NCI-H2196 treated with DMSO at 0.1 percent for 48 hours (cell line): ENCODE measurements around the gene CIART.

Experiments used
- DNase-seq: peaks from one replicate; lab custom pipeline; 2025; ENCODE audit not compliant: unreplicated experiment; lab: John Stamatoyannopoulos, UW

Gene CIART

DNA sequence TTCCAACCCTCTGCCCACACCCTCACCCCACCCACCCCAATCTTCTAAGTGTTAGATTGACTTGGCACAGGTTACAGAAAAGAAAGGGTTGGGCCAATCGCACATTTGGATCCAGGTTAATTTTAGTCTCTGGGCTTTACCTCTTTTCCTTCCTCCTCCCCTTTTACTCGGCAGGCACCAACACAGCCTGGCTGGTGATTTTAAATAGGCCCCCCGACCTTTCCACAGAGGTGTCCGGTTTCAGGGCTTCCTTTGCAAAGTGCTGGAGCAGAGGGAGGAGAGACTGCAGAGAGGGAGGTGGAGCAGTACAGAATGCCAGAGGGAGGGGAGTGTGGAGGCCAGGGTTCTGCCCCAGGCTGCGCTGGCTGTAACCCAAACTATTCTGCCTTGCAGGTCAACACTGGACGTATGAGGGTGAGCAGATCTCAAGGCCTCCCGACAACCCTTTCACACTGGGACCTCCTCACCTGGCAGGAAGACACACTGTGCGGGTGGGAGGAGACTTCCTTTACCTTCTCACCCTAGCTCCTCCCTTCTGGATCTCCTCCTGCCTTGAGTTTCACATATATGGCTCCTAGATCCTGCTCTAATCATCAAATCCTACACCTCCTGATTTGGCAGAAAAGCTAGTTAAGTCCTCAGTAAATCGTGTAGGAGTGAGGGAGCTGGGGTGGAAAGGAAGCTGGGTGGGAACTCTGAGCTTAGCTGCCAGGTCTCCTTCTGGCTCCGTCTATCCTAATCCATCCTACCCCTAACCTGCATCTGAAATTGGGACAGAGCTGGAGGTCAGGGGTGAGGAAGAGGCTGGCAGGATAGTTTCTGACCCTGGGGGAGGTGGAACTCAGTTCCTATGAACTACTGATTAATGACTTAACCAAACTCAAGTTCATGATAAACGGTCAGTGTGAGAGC, 22.3 kb upstream of the CIART start:
- DNase-seq, result peak; percentile 89

DNA sequence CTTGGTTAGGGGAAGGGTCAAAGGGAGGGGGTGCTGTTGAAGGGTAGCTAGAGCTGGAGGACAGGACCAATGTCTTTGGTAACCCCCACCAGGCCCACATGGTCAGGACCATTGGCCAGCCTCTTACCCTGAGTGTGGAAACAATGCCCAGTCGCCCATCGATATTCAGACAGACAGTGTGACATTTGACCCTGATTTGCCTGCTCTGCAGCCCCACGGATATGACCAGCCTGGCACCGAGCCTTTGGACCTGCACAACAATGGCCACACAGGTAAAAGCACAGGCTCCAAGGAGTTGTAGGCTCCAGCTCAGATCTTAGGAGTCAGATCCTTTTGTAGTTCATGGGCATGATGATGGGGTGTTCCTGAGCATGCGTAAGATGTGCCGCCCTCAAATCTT, 21.0 kb upstream of the CIART start:
- DNase-seq, result no peak

DNA sequence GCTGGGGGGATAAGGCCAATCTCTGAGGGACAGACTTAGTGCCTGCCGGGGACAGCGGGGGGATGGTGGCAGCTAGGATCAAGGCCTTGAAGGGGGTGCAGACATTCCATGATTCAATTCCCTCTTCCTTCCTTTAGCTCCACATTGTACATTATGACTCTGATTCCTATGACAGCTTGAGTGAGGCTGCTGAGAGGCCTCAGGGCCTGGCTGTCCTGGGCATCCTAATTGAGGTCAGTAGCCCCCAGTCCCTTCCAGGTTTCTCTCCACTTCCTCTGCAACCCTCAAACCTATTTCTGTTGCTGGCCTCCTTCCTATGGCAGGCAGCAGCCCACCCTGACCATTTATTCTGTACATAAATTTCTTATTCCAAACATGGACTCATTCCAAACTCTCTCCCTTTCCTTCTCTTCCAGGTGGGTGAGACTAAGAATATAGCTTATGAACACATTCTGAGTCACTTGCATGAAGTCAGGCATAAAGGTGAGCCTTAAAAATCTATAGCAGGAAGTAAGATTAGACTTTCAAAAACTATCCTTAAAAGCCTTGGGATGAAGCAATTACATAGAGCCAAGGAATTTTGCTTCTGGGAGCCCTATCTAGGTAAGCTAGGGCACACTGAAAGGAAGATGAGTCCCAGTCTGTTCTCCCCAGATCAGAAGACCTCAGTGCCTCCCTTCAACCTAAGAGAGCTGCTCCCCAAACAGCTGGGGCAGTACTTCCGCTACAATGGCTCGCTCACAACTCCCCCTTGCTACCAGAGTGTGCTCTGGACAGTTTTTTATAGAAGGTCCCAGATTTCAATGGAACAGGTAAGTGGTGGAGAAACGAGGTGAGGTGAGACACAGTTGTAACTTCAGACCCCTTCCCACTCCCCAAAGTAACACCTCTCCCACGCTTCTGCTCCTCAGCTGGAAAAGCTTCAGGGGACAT, 19.7 kb upstream of the CIART start:
- no peak for DNase-seq

DNA sequence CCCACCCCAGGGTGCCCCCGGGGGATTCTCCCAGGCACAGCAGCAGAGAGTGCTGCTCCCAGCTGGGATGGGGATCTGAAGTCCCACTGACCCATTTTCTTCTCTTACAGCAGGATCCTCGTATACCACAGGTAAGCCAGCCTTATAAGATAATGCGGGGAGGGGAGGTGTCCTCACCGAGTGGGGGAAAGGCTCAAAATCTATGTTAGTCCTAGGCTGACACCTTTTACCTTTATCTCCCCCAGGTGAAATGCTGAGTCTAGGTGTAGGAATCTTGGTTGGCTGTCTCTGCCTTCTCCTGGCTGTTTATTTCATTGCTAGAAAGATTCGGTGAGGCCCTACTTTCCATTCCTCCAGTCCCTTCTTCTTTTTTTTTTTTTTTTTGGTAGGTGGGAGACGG, 18.8 kb upstream of the CIART start:
- no peak for DNase-seq

DNA sequence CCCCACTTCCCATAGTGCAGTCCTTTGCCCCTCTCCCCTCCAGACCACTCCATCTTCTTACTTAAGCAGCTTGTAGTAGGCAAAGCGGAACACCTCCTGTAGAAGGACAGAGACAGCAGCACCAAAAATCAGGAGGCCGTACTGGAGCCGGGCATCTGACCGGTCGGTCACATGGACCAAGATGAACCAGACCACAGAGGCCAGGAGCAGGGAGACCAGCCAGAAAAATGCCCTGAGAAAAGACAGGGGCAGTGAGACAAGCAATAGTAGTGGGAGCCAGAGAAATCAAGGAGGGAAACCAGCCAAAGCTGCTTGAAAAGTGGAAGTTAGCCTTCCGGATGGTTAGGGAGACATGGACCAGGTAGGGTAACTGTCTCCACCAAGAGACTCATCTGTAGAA, 14.5 kb upstream of the CIART start:
- DNase-seq, result no peak

DNA sequence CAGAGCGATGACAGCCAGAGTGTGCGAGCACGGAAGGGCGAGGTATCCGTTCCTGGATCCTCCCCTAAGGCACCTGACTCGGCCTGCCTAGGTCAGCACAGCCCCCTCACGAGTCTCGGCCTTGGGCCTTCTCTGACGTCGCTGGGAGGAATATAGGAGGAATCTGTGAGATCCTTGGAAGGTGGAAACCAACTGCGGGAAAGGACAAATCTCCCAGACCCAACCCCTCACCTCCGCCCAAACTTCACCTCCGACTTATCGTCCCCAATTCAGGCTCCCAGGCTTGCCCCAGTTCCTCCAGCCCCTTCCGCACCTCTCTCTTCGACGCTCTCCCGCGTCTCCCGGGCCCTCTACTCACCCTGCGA, 14.0 kb upstream of the CIART start:
- no peak for DNase-seq

DNA sequence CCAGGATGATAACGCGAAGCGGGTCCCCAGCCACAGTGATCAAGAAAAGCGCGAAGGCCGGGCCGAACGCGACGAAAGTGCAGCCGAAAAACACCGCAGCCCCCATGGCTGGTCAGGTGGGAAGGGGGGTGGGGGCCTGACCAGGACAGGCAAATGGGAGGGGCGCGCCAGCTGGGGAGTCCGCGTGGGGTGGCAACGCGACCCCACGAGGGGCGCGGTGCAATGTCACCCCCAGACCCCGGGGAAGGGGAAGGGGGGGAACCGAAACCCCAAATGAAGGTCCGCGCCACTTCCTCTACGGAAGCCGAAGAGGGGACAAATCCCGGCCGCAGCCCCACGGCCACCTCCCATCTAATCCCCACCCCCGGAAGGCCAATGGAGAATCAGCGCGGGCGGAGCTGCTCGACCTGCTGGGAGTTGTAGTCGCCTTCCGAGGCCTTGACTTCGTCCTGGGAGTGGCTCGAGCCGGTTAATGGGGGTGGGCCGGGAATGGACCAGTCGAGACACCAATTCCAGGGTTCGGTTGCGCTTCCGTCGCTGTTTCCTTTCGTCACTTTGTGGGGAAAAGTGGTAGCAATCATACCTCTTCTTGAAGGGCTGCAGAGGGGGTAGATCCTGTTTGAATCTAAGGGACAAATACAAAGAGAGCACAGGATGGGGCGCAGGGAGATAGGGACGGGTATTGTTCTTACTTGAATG, 13.5 kb upstream of the CIART start, which contains the start of gene APH1A:
Gene APH1A (minus strand): TSS at position 312 of the 699 bp plus-strand sequence. CDS start 206 bp downstream, at position 106.
- peak; percentile 95 for DNase-seq

DNA sequence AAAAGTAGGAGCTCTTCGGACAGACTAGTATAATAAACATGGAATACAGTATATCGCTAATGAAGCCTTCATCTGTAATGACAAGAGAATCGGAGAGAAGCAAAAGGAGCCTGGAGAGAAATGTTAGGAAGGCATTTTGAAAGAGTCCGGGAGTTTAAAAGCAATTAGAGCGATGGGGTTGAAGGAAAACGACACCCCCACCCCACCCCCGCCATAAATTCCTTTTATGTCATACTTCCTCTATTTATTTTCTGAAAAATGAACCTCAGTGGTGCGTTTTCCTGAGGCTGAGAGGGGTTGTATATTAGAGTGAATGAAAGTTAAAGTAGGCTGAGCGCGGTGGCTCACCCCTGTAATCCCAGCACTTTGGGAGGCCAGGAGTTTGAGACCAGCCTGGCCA, 12.9 kb upstream of the CIART start:
- DNase-seq, result no peak

DNA sequence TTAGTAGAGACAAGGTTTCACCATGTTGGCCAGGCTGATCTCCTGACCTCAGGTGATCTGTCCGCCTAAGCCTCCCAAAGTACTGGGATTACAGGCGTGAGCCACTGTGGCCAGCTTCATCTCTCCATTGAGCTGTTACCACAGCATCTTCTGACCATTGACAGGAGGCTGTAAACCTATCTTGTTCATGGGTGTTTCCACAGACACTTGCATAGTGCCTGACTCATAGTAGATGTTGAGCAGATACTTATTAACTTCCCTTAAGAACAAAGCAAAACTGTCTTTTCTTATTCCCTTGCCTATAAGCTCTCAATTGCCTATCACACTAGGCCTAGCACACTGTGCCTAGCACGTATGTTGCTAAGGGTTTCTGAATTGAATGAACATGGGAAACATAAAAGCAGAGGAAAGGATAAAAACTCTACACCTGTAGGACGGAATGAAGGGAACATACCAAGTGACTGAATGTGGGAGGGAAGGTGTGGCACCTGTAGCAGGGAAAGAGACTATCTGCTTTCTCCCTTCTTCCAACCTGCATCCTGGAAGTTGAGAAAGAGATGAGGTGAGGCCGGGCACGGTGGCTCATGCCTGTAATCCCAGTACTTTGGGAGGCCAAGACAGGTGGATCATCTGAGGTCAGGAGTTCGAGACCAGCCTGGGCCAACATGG, 10.9 kb upstream of the CIART start:
- DNase-seq, result no peak

DNA sequence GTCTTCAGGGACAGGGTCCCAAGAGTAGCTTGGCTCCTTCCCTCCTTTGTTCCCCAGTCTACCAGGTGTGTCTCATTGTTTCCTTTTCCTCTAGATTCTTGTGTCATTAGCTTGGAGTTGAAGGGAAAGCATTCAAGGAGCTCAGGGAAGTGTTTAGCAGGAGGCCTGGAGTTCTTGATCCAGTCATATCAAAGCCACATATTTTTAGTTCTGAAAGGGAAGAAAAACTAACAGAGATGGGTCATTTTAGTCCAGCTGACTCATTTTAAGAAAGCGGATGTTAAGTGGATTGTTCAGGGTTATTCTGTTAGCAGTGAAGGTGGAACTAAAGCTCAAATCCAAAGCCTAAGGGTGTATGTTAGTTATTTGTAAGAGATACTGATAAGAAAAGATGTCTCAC, 9.0 kb upstream of the CIART start:
- no peak for DNase-seq

DNA sequence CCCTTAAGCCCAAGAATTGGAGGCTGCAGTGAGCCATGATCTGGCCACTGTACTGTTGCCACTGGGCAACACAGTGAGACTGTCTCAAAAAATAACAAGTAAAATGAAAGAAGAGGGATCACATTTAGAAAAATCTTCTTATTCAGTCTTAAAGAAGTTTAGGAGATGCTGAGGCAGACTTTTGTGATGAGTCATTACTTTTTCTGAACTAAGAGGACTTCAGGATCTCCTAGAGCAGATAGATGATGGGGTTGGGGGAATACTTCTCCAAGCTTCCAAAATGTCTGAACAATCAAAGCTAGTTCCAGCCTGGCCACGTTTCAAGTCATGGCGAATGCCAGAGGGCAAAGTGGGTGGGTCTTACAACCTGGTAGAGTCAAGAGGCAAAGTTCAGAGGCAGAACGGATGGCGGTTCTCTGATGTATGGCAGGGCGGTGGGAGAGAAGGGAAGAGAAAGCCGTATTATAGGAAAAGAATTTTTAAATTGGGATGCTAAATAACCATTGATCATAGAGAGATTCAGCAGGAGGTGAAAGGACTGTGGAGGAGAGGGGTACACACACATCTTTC, 2.1 kb upstream of the CIART start:
- no peak for DNase-seq

DNA sequence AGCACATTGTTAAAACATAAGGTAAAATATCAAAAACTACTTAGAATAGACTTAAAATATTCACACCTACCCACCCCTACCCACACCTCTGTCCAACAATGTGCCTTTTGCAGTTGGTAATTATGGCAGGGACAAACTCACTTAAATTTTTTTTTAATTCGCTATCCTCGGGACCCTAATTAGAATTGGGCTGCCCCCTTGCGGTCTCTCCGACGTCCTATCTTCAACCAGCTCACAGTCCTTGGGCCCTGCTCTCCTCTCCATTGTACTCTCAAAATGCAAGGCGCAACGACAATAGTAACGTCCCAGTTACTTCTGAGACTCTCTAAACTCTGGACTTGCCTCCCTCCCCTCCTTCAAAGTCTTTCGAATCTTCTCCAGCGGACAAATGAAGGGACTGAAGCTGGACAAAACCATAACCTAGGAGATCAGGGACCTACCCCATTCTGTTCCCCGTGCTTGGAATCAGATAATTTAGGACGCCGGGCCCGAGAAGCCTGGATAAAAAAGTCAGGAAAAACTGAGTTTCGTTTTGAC, 1.1 kb upstream of the CIART start:
- DNase-seq, result peak; percentile 41

DNA sequence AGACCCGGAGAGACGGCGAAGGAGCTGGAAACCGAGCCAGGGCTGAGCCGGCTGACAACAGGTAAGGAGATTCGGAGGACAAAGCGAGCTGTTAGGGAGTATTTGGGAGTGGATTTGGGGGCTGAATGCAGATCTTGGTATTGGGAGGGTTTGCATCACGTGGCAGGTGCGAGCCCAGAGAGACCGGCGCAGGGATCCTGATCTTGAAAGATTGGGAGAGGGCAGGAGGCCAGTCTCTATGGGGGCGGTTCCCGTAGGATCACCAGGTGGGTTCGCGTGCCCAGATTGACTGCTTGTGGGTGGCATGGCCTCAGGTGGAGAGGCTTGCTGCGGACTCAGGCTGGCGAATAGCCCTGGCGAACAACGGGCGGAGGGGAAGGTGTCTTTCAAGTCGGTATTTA, 204 bp downstream of the CIART start:
- DNase-seq, result peak; percentile 80

DNA sequence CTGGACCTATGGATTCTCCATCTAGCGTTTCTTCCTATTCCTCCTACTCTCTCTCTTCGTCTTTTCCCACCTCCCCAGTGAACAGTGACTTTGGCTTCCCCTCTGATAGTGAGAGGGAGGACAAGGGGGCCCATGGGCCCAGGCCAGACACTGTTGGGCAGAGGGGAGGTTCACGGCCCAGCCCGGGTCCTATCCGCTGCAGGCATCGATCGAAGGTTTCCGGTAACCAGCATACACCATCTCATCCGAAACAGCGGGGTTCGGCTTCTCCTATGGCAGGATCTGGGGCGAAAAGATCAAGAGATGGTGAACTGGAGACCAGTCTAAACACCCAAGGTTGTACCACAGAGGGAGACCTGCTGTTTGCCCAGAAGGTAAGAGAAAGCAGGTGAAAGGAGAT, 906 bp downstream of the CIART start:
- DNase-seq, result no peak

DNA sequence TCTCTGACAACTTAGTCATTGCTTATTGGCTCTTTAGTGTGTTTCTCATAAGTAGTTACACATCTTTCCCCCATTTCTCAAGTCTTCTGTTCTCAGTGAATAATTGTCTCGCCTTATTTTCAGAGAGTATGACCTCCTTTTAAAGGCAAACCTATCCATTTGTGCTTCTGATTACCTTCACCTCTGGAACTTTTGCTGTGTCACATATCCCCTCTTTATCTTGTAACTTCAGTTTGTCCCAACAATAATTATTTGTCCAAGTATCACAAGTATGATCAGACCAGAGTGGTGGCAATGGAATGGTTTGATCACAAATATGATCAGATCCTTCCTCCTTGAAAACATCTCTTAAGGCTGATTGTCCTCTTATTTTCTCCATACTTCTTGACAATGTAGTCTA, 6.0 kb downstream of the CIART start:
- DNase-seq, result no peak

DNA sequence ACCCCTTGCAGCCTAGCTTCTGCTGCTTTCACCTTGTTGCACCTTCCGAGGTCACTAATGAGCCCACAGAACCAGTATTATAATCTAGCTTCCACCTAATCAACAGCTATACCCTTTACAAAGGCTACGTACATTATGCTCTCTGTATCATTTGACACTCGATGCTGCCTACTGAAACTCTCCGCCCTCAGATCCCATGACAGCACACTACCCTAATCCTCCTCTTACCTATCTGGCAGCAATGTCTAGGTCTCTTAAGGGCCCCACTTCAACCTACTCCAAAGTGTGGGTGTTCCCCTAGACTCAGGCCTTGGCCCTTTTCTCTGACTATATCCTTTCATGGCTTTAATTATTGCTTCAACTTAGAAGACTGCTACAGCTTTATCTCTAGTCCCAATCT, 6.5 kb downstream of the CIART start:
- no peak for DNase-seq

DNA sequence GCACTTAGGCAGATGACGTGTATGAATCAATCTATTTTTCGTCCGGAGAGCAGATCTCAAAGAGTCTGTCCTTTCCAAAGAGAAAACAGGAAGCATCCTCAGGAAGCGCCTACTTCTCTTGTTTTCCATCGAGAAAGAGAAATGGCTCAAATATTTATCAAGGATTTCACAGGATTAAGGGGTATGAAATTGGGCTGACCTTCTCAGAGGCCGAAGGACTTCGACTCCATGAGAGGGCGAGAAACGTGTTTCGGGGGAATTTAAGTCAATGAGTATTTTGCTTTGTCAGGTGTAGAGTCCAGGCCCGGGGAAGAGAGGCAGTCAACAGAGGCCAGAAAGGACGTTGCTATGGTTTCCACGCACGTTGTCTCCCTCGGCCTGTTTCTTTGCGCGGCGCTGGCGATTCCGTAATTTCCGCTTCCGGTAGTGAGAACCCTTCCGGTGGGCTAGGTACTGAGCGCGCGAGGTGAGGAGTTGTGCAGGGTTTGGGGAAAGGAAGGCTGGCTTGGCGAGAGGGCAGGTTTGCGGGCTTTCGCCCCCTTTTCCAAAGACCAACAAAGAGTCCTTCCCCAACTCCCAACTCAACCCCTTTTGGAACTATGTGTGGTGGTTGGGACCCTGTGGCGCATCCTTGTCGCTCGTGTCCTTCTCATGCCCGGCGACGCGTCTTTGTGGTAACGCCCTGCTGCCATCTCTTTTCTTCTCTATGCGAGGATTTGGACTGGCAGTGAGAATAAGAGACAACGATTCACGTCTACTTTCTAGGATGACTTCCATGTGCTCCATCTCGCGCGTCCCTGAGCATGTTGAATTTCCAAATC, 11.3 kb downstream of the CIART start, which contains the start of gene MRPS21:
Gene MRPS21 (plus strand): TSS at position 429 of the 821 bp plus-strand sequence. CDS start 506 bp downstream, outside the sequence.
- peak; percentile 92 for DNase-seq

DNA sequence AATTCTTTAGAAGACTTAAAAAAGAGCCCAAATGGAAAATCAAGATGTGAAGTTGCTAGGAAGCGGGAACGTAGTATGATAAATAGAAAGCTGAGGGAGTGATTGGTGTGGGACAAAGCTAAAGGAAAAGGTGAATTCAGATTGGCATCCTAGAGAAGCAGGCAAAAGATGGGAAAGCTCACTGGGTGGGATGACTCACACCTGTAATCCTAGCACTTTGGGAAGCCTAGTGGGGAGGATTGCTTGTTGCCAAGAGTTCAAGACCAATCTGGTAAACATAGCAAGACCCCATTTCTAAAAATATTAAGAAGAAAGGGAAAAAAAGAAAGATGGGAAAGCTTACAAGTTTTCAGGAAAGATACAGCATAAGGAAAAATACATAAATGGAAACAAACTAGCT, 13.1 kb downstream of the CIART start:
- no peak for DNase-seq

DNA sequence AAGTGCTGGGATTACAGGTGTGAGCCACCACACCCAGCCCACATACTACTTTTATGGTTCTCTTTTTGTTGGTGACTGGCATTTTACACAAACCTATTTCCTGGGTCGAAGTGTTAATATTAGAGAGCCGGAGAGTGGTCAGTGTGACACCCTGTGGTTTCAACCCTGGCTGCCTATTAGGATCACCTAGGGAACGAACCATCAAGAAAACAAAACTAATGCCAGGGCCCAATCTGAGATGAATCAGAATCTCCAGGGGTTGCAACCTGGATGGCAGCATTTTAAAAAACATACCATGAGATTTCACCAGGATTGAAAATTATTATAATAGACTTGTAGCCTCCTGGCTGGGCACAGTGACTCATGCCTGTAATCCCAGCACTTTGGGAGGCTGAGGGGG, 17.4 kb downstream of the CIART start:
- DNase-seq, result no peak
